ENCODE measurements around the gene ADAM22.

- TF ChIP-seq TAF1 (conservative IDR thresholded peaks at IDR 0.05) (no peak), EGR1 (IDR thresholded peaks at IDR 0.05; ENCODE audit: low read depth in 2 of 2) (no peak), CTCF (IDR thresholded peaks at IDR 0.05; ENCODE audit: low read depth, low read length, missing input control) (no peak), REST (IDR thresholded peaks at IDR 0.05) (no peak), RAD21 (IDR thresholded peaks at IDR 0.05) (no peak), JUND (IDR thresholded peaks at IDR 0.05) (no peak), YY1 (IDR thresholded peaks at IDR 0.05) (no peak), GABPA (IDR thresholded peaks at IDR 0.05 in 1 of 2, conservative IDR thresholded peaks at IDR 0.05 in 1 of 2) (no peak), ATF3 (IDR thresholded peaks at IDR 0.05) (no peak), SP1 (IDR thresholded peaks at IDR 0.05) (no peak), MAX (IDR thresholded peaks at IDR 0.05) (no peak)
- TF ChIP-seq, protein P1, sequence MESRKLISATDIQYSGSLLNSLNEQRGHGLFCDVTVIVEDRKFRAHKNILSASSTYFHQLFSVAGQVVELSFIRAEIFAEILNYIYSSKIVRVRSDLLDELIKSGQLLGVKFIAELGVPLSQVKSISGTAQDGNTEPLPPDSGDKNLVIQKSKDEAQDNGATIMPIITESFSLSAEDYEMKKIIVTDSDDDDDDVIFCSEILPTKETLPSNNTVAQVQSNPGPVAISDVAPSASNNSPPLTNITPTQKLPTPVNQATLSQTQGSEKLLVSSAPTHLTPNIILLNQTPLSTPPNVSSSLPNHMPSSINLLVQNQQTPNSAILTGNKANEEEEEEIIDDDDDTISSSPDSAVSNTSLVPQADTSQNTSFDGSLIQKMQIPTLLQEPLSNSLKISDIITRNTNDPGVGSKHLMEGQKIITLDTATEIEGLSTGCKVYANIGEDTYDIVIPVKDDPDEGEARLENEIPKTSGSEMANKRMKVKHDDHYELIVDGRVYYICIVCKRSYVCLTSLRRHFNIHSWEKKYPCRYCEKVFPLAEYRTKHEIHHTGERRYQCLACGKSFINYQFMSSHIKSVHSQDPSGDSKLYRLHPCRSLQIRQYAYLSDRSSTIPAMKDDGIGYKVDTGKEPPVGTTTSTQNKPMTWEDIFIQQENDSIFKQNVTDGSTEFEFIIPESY (IDR thresholded peaks at IDR 0.05) = no peak
Observed at GRCh38 chr7:88191911-88192310, 257.9 kb downstream of the ADAM22 start.

Measured in liver (tissue), 3 donors.